ENCODE measurements around the gene GRIK3. TPM values are rescaled to one million over a fixed set of nuclear protein-coding genes. Genes with fewer than 3 reads are reported as not detected.
"Not testable (repeated sequence)": the region's sequence is repeated elsewhere in the genome, so short reads cannot be mapped to it uniquely, and the experiment has no call there.

The GRIK3 gene
- total RNA-seq, 1 experiment from 2014 or later = not detected

DNA sequence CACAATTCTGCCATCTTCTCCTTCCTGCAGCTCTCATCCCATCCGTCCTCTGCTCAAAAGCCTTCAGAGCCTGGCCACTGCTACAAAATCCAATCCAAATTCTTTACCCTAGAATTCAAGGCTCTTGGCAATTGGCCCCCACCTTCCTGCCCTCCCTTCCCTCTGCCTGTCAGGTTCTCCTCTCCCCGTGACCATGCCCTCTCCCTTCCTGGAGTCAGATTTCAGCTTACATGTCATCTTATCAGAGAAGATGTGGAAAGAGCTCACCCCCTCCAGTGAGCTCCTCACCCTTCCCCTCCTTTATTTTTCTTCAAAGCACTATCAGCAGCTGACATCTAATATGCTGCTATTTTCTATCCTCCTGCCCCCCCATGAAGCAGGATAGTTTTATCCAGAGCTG lies 86.9 kb downstream of the GRIK3 start:
- DNase-seq (ENCODE audit: low spot score) = no peak

DNA sequence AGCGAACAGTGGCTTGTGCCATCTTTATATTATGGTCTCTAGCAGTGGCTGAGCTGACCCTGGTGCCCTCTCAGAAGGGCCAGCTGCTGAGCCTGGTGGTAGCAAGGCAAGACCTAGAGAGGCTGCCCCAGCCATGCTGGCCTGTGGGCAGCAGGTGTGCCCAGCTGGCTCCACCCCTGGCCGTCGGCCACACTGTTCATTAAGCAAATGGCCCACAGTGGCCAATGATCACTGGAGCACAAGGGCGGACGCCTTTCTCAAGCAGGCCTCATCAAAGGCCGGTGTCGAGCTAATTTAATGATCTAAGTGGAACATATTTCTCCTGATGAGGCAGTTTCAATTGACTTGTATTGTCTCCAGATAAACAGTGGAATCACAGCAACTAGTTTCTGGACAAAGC lies 89.4 kb downstream of the GRIK3 start:
- DNase-seq (ENCODE audit: low spot score) = no peak

DNA sequence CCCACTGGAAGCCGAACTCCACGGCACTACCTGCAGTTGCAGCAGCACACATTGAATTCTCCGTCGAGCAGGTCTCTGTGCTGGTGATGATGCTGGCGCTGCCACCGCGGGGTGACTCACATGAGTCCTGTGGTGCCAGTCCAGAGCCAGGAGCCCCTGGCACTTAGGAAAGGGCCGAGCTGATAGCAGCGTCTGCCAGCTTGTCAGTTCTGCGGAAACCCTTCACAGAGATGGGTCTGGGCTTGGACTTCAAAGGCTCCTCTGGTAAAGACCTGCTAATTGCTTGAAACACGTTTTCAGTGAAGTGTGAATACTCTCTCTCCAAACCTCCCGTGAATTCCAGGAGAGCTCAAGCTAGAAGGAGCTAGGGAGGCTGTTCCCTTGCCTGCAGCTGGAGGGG lies 92.2 kb downstream of the GRIK3 start:
- no peak for DNase-seq (ENCODE audit: low spot score)

DNA sequence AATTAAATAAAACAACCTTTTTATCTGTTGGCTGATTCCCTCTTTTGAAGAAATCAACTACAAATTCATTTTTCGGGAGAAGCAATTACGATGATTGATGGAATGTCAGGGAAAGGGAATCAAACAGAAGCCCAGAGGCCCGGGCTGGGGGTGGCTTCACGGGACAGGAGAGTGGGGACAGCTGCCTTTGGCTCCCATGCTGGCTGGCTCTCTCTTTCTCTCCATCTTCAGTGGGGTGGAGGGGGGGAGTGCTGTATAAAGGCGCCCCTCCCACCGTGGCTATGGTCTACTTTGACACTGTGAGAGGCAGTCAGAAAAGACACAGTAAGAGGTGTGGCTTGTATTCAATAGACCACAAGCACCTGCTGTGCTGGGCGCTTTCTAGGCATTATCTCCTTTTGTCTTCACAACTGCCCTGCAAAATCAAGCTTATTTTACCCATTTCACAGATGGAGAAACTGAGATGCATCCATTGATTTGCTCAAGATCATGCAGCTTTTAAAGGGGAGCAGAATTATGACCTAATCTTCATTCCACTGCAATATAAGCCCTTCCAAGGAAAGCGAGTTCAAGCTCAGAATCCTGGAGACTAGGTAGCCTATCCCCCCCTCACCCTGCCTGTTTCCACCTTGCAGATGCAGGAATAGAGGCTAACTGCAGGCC lies 92.9 kb downstream of the GRIK3 start:
- DNase-seq (ENCODE audit: low spot score) = no peak

DNA sequence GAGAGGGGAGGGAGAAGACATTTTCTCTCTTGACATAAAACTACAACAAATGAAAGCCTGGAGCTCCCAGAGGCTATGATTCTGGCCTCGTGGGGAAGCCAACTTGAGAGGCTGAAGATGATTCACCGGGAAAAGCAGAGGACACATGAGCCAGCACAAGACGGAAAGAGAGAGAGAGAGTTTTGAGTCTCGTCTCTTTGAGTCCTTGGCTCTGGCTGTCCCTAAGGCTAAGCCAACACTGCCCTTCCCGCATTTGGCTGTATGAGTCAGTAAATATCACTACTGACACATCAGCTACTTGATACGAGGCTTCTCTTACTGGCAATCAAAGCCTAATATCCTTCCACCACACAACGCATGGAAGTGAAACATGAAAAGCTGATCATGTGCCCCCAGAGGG lies 95.5 kb downstream of the GRIK3 start:
- no peak for DNase-seq (ENCODE audit: low spot score)

DNA sequence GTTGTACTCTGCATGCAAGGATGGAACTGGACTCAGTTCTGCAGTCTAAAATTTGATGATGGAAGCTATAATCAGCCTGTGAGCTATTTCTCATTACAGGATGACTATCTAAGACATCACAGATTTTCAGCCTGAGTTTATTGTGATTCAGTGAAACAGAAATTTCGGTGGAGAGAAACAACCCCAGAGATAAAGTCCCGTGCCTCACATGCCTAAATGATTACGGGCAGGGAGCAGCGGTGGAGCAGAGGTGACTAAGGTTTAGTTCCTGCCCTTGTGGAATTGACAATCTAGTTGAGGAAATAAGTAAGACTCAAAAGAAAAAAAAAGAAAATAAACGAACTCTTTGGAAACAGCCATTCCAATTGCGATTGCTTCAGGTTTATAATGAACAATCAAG lies 96.9 kb downstream of the GRIK3 start:
- DNase-seq (ENCODE audit: low spot score) = no peak

- DNase-seq (ENCODE audit: low spot score) = no peak
These were observed 100.3 kb downstream of the GRIK3 start for GRCh38 chr1:36934061-36934460.

GRCh38 chr1:36927826-36928225 lies 106.5 kb downstream of the GRIK3 start:
- DNase-seq (ENCODE audit: low spot score) = no peak

GRCh38 chr1:36925251-36925650 lies 109.1 kb downstream of the GRIK3 start:
- DNase-seq (ENCODE audit: low spot score) = no peak

DNA sequence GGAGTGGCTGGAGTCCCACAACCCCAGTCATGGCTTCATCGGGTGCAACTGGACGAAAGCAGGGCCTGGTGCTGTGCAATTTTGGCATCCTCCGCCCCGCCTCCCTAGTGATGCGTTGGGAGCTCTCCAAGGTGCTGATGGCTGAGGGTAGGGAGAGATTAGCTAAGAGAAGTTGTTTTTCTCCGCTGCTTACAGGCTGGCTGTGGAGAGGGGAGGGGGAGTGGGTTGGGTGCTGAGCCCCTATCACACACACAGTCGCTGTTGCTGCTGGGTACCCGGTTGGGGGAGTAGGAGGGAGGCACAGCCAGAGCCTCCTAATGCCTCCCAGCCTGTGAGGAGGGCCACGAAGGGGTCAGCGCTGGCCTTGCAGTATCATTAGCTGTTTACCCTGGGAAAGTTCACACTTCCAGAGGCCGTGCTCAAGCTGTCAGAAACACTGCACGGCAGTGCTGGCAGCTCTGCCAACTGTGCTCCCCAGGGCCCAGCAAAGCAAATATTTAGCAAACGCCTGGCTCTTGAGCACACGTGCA lies 110.0 kb downstream of the GRIK3 start:
- peak; percentile 42 for DNase-seq (ENCODE audit: low spot score)

DNA sequence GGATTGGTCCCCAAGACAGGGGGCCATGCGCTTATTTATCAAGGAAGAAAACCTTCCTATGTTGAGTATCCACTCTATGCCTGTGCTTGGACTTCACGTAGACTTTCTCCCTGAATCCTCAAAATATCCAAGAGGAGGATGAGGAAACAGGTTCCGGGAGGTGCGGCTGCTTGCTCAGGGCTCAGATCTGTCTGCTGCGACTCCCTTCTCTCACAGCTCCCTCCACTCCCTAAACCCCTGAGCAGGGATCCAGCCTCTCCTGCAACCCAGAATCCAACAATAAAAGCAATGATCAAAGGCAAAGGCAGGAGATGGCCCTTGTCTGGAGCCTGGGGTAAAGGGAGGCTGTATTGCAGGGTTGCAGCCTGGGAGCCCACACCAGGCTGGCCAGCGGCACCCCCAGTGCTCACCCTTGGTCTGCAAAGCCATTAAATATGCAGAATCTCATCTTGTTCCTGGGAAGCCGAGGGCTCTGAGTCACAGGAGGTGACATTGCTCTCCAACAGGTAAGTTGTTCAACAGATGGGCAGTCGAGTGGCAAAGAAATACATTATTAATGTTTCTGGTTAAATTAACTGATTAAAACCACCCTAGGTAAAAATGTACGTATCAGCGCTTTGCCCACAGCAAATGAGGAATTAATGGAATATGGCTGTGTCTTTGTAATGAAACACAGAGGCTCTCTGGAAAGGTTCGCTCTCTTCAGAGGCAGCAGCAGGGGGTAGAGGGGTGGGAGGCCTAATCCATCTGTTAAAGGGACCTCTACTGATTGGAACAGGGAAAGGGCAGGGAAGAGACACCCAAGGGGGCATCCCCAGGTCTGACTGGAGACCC lies 111.5 kb downstream of the GRIK3 start:
- DNase-seq (ENCODE audit: low spot score) = no peak

- DNase-seq (ENCODE audit: low spot score) = no peak
These were observed 112.2 kb downstream of the GRIK3 start for GRCh38 chr1:36922071-36922470.

DNA sequence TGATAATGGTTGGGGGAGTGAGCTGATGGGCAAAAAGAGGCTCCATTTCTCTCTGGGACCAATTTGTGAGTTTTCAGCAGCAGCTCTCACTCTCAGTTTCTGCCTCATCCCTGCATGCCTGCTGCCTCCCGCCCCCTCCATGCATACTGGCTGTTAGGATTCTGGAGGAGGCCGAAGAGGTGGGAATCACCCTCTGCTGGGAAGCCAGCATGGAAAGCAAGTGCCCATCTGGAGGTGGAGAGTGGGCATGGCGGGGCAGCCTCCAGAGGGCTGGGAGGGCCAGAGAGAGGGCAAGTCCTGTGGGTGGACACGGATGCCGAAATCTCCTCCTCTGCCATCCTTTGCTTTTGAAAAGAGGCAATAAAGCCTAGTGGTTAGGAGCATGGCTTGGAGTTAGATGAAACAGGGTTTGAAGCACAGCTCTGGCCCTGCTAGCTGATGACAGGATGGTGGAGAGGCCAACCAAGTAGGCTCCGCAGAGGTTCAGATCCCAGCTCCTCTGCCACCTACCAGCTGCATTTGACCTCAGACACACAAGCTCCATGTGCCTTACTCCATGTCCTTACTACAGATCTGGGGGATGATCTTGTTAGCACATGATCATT lies 113.4 kb downstream of the GRIK3 start:
- DNase-seq (ENCODE audit: low spot score) = no peak

GRCh38 chr1:36920371-36920770 lies 113.9 kb downstream of the GRIK3 start:
- DNase-seq (ENCODE audit: low spot score) = no peak

GRCh38 chr1:36919491-36920145 lies 114.7 kb downstream of the GRIK3 start:
- no peak for DNase-seq (ENCODE audit: low spot score)

DNA sequence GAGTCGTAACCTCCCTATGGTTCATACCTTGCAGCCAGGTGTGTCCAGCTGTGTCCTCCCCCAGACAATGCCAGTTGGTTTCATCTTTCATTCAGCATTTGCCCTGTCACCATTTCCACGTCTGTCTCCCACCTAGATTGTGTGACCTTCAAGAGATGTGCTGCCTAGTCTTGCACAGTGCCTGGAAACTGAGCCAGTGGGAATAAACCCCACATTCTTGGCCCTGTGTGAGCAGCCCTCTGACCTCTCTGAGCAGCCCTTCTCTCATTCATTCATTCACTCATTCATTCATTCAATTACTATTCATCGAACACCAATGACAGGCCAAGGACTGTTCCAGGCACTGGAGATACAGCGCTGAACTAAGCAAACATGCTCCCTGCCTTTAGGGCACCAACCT lies 115.7 kb downstream of the GRIK3 start:
- no peak for DNase-seq (ENCODE audit: low spot score)

DNA sequence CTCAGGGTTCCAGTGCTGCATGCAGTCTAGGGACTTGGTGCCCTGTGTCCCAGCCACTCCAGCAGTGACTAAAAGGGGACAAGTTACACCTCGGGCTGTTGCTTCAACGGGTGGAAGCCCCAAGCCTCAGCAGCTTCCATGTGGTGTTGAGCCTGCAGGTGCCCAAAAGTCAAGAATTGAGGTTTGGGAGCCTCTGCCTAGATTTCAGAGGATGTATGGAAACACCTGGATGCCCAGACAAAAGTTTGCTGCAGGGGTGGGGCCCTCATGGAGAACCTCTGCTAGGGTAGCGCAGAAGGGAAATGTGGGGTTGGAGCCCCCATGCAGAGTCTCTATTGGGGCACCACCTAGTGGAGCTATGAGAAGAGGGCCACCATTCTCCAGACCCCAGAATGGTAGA lies 117.8 kb downstream of the GRIK3 start:
- not testable (repeated sequence) for DNase-seq (ENCODE audit: low spot score)

DNA sequence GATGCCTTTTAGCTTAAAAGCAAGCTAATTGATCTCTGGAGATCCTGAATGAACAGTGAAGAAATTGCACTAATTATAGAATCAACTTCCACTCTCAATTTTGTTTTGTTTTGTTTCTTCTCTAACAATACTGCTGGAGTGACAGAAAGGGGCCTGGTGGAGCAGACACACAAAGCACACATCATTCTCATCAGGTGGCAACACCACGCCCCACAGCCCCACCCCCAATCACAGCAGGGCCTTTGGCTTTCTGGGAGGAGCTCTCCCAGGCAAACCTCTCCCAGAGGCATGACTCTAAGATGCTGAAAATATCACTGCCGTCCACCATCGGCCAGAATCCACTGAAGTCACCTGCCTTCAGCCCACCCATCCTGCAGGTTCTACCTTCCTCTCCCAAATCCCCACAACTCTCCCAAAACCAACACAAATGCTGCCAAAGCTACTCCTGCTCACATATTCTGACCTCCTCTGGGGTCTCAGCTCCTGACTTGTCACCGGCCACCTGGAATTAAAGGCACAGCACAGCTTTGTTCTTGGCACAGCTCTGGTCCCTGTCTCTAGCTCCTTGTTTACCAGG lies 120.7 kb downstream of the GRIK3 start:
- DNase-seq (ENCODE audit: low spot score) = no peak

DNA sequence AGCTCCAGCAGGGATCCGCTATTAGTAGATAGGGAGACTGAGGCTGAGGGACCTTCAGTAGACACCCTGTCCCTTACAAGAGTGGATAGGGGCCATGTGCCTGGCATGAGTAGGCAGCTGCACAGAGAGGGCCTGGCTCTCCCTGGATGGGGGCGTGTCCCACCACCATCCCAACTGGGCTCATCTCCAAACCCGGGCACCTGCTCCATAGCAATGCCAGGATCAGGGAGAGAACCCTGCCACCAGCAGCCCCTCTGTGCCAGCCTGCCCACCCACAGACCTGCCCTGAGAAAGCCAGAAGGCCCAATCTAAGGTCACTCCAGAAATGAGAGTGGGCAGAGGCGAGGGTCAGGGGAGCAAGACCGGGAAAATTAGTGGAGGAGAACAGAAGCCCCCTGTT lies 121.3 kb downstream of the GRIK3 start:
- no peak for DNase-seq (ENCODE audit: low spot score)

DNA sequence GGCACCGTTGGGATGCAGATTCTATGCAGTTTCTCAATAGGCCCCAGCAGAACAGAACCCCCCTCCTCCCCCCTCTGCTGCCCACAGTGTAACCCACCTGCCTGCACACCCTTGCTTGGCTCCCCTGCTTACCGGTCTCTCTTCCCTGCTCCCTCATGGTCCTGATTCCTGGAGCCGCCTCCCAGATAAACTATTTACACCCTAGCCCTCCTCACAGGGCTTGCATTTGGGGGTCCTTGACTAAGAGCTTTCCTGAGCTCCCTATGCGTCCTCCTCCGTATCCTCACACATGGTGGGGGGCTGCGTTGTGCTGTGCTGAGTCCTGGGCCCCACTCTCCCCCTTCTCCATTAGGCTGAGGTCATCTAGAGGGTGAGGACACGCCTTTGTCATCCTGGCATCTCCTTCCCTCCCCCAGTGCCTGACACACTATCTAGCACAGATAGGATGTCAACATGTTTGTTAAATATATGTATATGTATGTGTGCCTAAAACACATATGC lies 121.9 kb downstream of the GRIK3 start:
- no peak for DNase-seq (ENCODE audit: low spot score)

DNA sequence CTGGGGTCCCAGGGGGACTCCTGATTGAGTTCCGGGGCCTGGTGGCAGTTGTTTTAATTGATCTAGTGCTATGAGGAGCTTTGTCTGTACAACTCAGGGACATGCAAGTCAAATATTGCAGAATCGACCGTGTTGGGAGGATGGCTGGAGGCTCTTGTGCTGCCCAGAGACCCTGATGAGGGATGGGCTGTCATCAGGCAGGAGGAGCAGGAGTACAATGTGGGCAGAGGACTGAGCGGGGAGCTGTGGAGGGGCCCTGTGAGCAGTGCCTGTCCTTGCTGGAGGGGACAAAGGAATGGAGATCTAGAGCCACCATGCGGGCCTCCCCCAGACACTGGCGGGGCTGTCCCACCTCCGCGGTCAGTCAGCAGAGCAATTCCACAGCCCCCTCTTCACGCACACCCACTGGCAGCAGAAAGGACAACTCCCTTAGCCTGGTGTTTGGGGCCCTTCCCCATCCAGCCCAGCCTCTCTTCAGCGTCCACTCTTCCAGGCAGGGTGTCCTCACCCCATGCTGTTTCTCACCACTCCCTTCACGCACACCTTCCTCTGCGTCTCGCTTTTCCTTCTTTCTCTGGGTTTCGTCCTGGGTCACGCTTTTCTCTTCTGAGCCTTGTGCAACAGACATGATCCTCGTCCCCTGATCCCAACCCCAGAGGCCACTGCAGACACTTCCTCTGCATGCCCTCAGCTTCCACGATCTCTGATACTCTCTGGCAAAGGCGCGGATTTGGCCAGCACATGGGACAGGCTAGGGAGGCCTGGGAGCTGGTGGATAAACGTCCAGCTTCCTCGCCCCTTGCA lies 122.6 kb downstream of the GRIK3 start:
- no peak for DNase-seq (ENCODE audit: low spot score)
